ENCODE data around the gene GLT8D2.
A peak's percentile ranks its signal among the peaks of the same experiment; 100 is the strongest.

Gene GLT8D2

DNA sequence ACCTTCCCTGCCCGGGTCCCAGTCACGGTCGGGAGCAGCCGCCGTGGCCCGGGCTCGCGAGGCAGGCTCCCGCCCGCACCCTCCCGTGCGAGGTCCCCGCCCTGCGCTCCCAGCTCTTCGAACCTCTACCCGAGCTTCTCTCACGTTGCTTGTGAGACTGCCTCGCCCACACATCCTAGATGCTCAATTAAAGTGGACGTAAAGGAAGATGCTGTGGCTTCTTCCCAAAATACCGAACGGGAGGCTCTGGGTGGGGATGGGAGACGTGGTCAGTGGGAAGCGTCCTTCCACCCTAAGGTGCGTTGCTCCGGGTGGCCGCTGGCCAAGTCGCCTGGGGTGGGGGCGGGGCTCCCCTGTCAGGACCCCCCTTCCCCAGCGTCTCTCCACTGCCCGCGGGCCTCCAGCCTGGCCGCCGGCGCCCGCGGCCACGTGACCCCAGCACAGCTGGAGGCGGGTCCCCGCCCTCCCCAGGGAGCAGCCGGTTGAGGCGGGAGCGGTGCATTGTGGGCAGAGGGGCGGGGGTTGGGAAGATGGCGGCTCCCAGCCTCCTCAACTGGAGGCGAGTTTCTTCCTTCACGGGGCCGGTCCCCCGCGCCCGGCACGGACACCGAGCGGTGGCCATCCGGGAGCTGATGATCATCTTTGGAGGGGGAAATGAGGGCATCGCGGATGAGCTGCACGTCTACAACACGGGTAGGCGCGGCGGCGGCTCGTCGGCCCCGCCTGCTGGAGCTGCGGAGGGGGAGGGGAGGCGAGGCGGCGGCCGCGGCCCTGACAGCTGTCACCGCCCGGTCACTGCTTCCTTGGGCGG, 14.2 kb upstream of the GLT8D2 start, which contains the start of gene HCFC2:
Gene HCFC2, plus strand, starts transcription at position 501 of the 811 bp plus-strand sequence. Its CDS starts 30 bp downstream, at position 531.
- no peak for DNase-seq (ENCODE audit: low read depth)
- in situ Hi-C loops (cut with HindIII; ENCODE audit: low sequenced_read_pairs): no loop called here
- peak within 1 kb of the TSS; percentile 93 for H3K4me3 ChIP-seq (ENCODE audit: low read depth, low read length)
- TF ChIP-seq, protein P1, sequence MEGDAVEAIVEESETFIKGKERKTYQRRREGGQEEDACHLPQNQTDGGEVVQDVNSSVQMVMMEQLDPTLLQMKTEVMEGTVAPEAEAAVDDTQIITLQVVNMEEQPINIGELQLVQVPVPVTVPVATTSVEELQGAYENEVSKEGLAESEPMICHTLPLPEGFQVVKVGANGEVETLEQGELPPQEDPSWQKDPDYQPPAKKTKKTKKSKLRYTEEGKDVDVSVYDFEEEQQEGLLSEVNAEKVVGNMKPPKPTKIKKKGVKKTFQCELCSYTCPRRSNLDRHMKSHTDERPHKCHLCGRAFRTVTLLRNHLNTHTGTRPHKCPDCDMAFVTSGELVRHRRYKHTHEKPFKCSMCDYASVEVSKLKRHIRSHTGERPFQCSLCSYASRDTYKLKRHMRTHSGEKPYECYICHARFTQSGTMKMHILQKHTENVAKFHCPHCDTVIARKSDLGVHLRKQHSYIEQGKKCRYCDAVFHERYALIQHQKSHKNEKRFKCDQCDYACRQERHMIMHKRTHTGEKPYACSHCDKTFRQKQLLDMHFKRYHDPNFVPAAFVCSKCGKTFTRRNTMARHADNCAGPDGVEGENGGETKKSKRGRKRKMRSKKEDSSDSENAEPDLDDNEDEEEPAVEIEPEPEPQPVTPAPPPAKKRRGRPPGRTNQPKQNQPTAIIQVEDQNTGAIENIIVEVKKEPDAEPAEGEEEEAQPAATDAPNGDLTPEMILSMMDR (IDR thresholded peaks at IDR 0.05; ENCODE audit: low read depth, low read length, missing control alignments): no peak

DNA sequence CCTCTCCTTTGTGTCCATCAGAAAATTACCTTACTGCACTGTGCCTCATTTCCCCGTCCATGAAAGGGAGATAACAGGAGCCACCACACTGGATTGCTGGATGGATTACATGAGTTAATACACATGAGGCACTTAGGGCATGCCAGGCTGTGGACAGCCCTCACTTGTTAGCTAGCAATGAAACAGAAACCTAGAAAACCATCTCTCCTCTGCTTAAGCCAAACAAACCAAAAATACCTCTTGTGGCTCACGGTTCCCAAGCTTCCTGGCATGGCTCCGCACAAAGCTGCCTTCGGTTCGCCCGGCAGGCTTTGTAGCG, 13.7 kb upstream of the GLT8D2 start:
- in situ Hi-C loops (cut with HindIII; ENCODE audit: low sequenced_read_pairs): no loop called here
- TF ChIP-seq, protein P1 (IDR thresholded peaks at IDR 0.05; ENCODE audit: low read depth, low read length, missing control alignments): no peak
- no peak for DNase-seq (ENCODE audit: low read depth)

DNA sequence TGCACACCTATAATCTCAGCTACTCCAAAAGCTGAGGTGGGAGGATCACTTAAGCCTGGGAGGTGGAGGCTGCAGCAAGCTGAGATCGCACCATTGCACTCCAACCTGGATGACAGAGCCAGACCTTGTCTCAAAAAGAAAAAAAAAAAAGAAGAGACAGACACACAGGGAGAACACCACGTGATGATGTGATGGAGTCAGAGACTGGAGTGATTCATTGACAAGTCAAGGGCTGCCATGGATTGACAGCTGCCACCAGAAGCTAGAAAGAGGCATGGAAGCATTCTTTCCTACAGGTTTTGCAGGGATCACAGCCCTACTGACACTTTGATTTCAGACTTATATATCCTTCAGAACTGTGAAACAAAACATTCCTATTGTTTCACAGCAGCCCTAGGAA, 10.8 kb upstream of the GLT8D2 start:
- in situ Hi-C loops (cut with HindIII; ENCODE audit: low sequenced_read_pairs): no loop called here
- no peak overlapping the region for H3K4me3 ChIP-seq (ENCODE audit: low read depth, low read length)
- no peak for DNase-seq (ENCODE audit: low read depth)
- TF ChIP-seq, protein P1 (IDR thresholded peaks at IDR 0.05; ENCODE audit: low read depth, low read length, missing control alignments): no peak

More for the DNA sequence above, 13.7 kb upstream of the GLT8D2 start:
- peak overlapping the region; percentile 93 for H3K4me3 ChIP-seq (ENCODE audit: low read depth, low read length)

DNA sequence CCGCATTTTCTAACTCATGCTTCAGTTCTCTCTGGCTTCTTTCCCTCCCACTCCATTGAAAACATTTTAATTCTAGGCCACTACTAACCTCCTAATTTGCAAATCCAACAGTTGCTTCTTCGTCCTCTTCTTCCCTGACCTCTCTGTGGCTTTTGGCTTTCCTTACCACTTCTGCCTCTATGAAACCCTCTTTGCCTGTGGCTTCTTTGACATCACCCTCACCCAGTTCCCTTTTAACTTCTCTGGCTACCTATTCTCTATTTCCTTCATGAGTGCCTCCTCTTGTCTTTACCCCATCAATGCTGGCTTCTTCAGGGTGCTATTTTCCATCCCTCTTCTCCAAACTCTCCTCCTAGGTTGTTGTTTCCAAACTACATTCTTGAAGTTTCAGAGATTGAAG, 10.0 kb upstream of the GLT8D2 start:
- DNase-seq (ENCODE audit: low read depth): no peak
- in situ Hi-C loops (cut with HindIII; ENCODE audit: low sequenced_read_pairs): no loop called here
- TF ChIP-seq, protein P1 (IDR thresholded peaks at IDR 0.05; ENCODE audit: low read depth, low read length, missing control alignments): no peak
- H3K4me3 ChIP-seq (ENCODE audit: low read depth, low read length): no peak overlapping the region

DNA sequence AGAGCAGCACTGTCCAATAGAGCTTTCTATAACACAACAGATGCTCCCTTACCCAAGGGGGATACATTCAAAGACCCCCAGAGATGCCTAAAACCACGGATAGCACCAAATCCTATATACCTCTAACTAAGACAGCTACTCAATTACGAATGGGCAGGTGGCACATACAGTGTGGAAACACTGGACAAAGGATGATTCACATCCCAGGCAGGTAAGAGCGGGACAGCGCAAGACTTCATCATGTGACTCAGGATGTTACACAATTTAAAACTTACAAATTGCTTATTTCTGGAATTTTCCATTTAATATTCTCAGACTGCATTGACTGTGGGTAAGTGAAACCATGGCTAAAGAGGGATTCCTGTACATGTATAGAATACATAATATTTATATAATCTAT, 8.8 kb upstream of the GLT8D2 start:
- no peak for DNase-seq (ENCODE audit: low read depth)
- TF ChIP-seq, protein P1 (IDR thresholded peaks at IDR 0.05; ENCODE audit: low read depth, low read length, missing control alignments): no peak
- H3K4me3 ChIP-seq (ENCODE audit: low read depth, low read length): no peak overlapping the region
- in situ Hi-C loops (cut with HindIII; ENCODE audit: low sequenced_read_pairs): no loop called here

GRCh38 chr12:104057771-104058197, 7.8 kb upstream of the GLT8D2 start:
- in situ Hi-C loops (cut with HindIII; ENCODE audit: low sequenced_read_pairs): no loop called here
- no peak for DNase-seq (ENCODE audit: low read depth)

More at GRCh38 chr12:104057771-104058197, 7.8 kb upstream of the GLT8D2 start:
- H3K4me3 ChIP-seq (ENCODE audit: low read depth, low read length): no peak overlapping the region
- TF ChIP-seq, protein P1 (IDR thresholded peaks at IDR 0.05; ENCODE audit: low read depth, low read length, missing control alignments): peak; percentile 82

All from astrocyte of the cerebellum (primary cell).